Stimulated activated CD8-positive, alpha-beta memory T cell treated with anti-CD3 and anti-CD28 coated beads, Interleukin-15, amount 100 ng/mL, for 48 hours (primary cell): ENCODE results near the gene CIDEB.
A peak's percentile ranks its signal among the peaks of the same experiment; 100 is the strongest.

Experiments
- DNase-seq, 2 donors: peaks; one replicate each; pipeline ENCODE4 v3.0.0-alpha.2; 2020; ENCODE audit warnings: low read depth in 2 of 2

Gene CIDEB

GRCh38 chr14:24312736-24313507 lies 5.1 kb upstream of the CIDEB start:
- DNase-seq, result no peak

GRCh38 chr14:24311837-24312615 lies 4.2 kb upstream of the CIDEB start:
- no peak for DNase-seq

DNA sequence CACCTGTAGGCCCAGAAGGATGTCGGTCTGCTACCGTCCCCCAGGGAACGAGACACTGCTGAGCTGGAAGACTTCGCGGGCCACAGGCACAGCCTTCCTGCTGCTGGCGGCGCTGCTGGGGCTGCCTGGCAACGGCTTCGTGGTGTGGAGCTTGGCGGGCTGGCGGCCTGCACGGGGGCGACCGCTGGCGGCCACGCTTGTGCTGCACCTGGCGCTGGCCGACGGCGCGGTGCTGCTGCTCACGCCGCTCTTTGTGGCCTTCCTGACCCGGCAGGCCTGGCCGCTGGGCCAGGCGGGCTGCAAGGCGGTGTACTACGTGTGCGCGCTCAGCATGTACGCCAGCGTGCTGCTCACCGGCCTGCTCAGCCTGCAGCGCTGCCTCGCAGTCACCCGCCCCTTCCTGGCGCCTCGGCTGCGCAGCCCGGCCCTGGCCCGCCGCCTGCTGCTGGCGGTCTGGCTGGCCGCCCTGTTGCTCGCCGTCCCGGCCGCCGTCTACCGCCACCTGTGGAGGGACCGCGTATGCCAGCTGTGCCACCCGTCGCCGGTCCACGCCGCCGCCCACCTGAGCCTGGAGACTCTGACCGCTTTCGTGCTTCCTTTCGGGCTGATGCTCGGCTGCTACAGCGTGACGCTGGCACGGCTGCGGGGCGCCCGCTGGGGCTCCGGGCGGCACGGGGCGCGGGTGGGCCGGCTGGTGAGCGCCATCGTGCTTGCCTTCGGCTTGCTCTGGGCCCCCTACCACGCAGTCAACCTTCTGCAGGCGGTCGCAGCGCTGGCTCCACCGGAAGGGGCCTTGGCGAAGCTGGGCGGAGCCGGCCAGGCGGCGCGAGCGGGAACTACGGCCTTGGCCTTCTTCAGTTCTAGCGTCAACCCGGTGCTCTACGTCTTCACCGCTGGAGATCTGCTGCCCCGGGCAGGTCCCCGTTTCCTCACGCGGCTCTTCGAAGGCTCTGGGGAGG lies 3.1 kb upstream of the CIDEB start, which contains the start of gene LTB4R:
LTB4R (plus strand) TSS at position 857 of the 959 bp plus-strand sequence. CDS start 4,150 bp downstream, outside the sequence.
- no peak for DNase-seq

DNA sequence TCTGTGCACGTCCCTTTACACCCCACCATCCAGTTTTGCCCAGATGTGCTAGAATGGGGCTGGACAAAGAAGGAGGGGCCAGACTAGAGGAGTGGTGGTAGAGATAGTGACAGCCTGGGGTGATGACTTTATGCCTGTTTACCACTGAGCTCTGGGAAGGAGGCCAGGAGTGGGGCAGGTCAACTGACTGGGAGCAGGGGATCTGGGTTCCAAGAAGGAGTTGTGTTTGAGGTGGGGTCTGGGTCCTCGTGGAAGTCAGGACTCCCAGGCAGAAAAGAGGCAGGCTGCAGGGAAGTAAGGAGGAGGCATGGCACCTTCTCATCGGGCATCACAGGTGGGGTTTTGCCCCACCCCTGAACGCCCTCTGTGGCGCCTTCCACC lies 2.5 kb upstream of the CIDEB start:
- no peak for DNase-seq

DNA sequence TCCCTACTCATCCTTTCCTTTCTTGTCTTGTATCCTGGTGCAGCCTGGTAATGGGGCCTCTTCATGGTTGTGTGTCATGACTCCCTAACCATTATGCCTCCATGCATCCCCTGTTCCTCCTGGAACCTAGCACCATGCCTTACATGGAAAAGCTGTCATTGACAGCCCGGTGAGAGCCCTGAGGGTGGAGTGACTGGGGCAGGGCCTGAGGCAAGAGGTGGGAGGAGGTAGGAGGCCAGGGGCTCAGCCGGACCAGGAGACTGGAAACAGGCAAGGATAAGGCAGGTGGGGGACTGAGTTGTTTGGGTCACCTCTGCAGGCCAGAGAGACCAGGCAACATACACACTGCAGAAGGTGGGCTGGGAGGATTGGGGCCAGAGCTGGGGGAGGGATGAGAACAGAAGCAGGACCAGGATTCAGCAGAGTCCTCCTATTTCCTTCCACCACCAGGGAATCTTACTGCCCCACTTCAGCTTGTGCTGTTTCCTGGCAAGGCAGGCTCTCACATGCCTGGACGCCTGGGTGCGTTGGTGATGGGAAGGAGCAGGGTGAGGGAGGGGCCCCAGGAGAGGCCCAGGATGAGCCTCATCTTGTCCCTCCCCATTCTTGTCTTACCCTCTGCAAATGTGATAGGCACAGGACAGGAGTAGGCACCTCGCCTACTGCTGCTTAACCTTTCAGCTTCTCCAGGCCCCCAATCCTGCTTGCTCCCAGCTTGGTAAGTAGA lies 1.9 kb upstream of the CIDEB start, which contains the start of gene LTB4R2:
LTB4R2 (plus strand) TSS at position 603 of the 727 bp plus-strand sequence. CDS start 525 bp downstream, outside the sequence.
- DNase-seq, result no peak

DNA sequence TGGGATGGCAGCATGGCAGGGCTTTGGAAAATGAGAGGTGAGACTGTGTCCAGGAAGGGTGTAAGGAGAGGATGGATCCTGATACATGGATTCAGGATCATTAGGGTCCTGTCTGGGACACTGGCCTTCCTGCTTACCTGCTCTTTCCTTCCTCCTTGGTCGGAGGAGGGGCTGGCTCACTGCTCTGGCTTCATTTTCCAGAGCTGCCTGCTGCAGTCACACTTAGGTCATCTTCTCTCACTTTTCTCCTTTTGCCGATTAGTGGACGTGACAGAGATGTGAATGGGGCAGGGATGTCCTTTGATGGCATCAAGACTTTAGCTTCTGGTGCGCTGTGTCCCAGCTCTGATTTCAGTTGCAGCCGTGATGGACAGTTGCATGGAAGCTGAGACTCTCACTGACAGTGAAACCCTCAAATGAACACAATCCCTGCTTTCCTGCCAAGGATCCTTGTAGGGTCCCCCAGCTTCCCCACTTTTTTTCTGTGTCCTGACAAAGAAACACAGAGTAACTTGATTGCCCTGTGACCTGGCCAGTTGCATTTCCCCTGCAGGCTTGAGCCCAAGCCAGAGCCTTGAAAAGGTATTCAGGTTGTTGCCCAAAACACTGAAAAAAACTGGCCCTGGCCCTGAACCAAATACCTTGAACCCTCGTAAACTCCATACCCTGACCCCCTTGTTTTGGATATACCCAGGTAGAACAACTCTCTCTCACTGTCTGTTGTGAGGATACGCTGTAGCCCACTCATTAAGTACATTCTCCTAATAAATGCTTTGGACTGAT lies 756 bp upstream of the CIDEB start:
- DNase-seq, result no peak

- no peak for DNase-seq
These were observed 612 bp downstream of the CIDEB start for GRCh38 chr14:24307156-24307574.

DNA sequence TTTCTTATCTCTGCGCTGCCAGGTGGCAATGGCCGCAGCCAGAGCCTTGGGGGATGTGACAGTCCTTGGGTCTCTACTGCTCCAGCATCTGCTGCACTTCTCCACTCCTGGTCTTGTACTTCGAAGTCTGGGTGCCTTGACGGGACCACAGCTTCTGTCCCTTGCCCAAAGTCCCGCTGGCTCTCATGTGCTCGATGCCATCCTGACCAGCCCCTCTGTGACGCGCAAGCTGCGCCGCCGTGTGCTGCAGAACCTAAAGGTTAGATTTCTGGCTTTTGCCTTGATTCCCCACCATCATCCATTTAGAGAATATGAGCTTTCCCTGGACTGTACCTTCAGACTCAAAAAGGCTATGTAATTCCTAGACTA lies 3.8 kb downstream of the CIDEB start:
- no peak for DNase-seq

- no peak for DNase-seq
These were observed 7.3 kb downstream of the CIDEB start for GRCh38 chr14:24300326-24300980.

DNA sequence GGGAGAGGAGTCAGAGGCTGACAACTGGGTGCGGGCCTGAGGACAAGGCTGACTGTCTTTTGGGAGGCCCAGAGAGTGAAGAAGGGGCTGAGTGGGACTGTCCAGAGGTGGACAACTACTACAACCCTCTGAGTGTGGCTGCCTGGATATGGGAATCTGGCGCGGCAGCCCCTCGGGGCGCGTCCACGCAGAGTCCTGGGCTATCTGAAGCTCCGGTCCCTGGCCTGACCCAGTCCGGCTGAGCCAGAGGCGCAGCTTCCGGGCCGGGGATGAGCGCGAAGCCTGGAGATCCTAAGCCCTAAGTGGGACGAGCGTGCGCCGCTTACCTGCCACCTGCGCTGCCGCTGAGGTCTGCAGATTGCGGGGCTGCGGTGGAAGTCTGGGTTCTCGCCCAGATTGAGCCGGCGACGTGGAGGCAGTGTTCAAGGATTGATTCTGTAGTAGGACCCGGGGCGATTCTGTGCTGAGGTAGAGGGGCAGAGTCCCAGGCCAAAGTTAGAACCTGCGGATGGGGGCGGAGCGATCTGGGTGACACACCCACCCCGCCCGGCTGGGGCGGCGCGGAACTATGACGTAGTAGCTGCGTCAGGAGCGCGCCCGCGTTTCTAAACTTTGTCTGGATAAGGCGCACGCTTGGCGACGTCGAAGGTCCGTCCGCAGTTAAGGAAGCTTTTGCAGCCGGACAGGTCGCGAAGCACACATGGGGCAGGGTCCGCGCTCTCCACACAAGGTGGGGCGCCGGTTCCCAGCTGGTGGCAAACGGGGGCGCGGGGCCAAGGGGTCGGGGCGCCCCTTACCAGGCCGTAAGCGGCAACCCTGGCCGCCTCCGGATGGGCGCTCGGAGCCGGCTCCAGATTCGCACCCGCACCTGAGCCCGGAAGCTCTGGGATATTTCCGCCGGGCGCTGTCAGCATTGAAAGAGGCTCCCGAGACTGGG lies 8.3 kb downstream of the CIDEB start, which contains the start of the genes DHRS1 and NOP9:
DHRS1 (minus strand) TSS at position 526 of the 937 bp plus-strand sequence. CDS start 674 bp downstream, outside the sequence.
NOP9 (plus strand) TSS at position 596 of the 937 bp plus-strand sequence; CDS start at position 701, 105 bp downstream.
- DNase-seq, result peak; percentile 83 to 84

DNA sequence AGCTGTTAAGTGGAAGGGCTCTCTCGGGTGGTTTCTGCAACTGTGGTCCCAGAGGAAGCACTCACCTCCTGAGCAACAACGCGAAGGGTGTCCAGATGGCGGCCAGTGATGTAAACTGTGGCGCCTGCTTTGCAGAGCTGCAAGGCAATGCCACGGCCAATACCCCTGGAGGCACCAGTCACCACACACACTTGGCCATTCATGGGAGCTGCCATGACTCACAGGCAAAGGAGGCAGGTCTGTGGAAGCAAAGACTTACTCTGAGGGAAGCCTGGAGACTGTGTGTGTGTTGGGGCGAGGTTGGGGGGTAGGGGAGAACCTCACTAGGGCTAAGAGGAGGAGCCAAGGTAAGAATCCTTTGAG lies 8.9 kb downstream of the CIDEB start:
- no peak for DNase-seq

- no peak for DNase-seq
These were observed 10.4 kb downstream of the CIDEB start for GRCh38 chr14:24297190-24297964.

GRCh38 chr14:24296341-24297157 lies 11.2 kb downstream of the CIDEB start:
- peak; percentile 51 to 57 for DNase-seq

DNA sequence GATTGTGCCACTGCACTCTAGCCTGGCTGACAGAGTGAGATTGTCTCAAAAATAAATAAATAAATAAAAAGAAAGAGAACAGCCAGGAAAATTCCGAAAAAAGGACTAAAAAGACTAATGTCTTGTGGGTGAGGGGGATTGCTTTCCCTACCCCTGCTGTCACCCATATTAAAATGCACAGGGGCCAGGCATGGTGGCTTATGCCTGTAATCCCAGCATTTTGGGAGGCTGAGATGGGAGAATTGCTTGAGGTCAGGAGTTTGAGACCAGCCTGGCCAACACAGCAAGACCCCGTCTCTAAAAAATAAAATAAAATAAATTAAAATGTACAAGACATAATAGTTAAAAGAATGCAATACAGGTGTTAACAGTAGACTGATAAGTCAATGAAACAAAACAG lies 14.3 kb downstream of the CIDEB start:
- no peak for DNase-seq

- no peak for DNase-seq
These were observed 15.5 kb downstream of the CIDEB start for GRCh38 chr14:24292118-24292807.
